Stomach (tissue), 19 donors: ENCODE data around the gene BTF3L4. TPM values are rescaled to one million over a fixed set of nuclear protein-coding genes. Genes with fewer than 3 reads are reported as not detected.

Source experiments
- DNase-seq, 2 donors: peaks; one replicate each; pipeline versions ENCODE4 v3.0.0 to v3.0.0-alpha.2; 2013 to 2019
- H3K27ac ChIP-seq, 5 donors: fragments of 200-600 bp in 4 of 5; sonication (generic) in 4 of 5; one replicate each; pipeline ENCODE4 v1.5.1; 2013 to 2019; ENCODE audit warnings: mild to moderate bottlenecking in 1 of 5, moderate library complexity in 1 of 5
- H3K27me3 ChIP-seq, 3 donors: fragments of 200-600 bp; sonication (generic); one replicate each; pipeline ENCODE4 v1.5.1; 2017 to 2019; ENCODE audit warnings: mixed run types in 1 of 3
- H3K36me3 ChIP-seq, 4 donors: fragments of 200-600 bp; sonication (generic); 1 replicate in 3 of 4; 2 replicates in 1 of 4; pipeline ENCODE4 v1.5.1; 2016 to 2019
- H3K4me1 ChIP-seq, 4 donors: fragments of 200-600 bp; sonication (generic); one replicate each; pipeline ENCODE4 v1.5.1; 2016 to 2019
- H3K4me3 ChIP-seq, 4 donors: fragments of 200-600 bp; sonication (generic) in 3 of 4; one replicate each; pipeline ENCODE4 v1.5.1; 2016 to 2019; ENCODE audit warnings: mild to moderate bottlenecking in 1 of 4
- H3K9me3 ChIP-seq, 4 donors: fragments of 200-600 bp; sonication (generic); one replicate each; pipeline ENCODE4 v1.5.1; 2016 to 2019
- CTCF ChIP-seq, 7 experiments: fragments of 450-650 bp in 4 of 7; fragments of 200-600 bp in 3 of 7; sonication (generic) in 3 of 7; IDR thresholded peaks; one replicate each; pipeline ENCODE4 v1.5.1; 2016 to 2019; ENCODE audit warnings: antibody characterized with exemption in 7 of 7, control low read depth in 2 of 7, mild to moderate bottlenecking in 1 of 7
- EP300 ChIP-seq: sonication (generic); formaldehyde crosslinking; IDR thresholded peaks from one replicate; pipeline ENCODE4 v1.6.1; 2017; ENCODE audit warnings: antibody characterized with exemption
- POLR2A ChIP-seq, 4 donors: fragments of 450-650 bp; IDR thresholded peaks; one replicate each; pipeline ENCODE4 v1.6.1; 2016; ENCODE audit warnings: antibody characterized with exemption in 4 of 4, control low read depth in 2 of 4, mild to moderate bottlenecking in 1 of 4, moderate library complexity in 1 of 4
- POLR2AphosphoS5 ChIP-seq, 3 donors: sonication (generic); formaldehyde crosslinking; IDR thresholded peaks; one replicate each; pipeline ENCODE4 v1.6.1; 2016; ENCODE audit warnings: antibody characterized with exemption in 3 of 3
- WGBS, 5 donors: extraction: QIAGEN DNeasy Blood & Tissue Kit in 3 of 5; methylation state at CpG; one replicate each; pipeline versions ENCODE4 v1.1.5 to v1.1.7; 2013 to 2018; 5-methylcytosine and 5-hydroxymethylcytosine counted together
- intact Hi-C: fragments of 100-400 bp; cut with DNase I; formaldehyde crosslinking; loops from one replicate; pipeline ENCODE4 v1.15.1; 2023; ENCODE audit warnings: low total_unique reads
- long read RNA-seq, 10 donors: transcript quantifications; one replicate each; lab custom pipeline, GENCODE V29; 2026
- polyA plus RNA-seq, 3 donors: library from polyadenylated mRNA; stranded (reverse); fragments of 200-250 nt; gene quantifications; one replicate each; pipeline ENCODE4 v1.2.3, GENCODE V29; 2013
- total RNA-seq, 5 donors: library from RNA; depleted of rRNA; stranded (reverse); fragments of >200 nt; gene quantifications; one replicate each; pipeline versions ENCODE4 v1.1.0 to v1.2.3, GENCODE V29; 2014 to 2016
- donor health status: healthy with polysubstance abuse.
- donor health status: Bipolar disorder and iron deficiency.
- donor health status: healthy.

Gene BTF3L4
- total RNA-seq (100 to 1,000 TPM in 1 of 5 donors, 10 to 100 TPM in 3, 1 to 10 TPM in 1; 6.7 to 287 (median 39.7) TPM), polyA plus RNA-seq (10 to 100 TPM; 35.8 to 49.6 (median 42.7) TPM)
- long read RNA-seq, donor 1, full-length matches to known transcripts: 16 of 16 reads
- long read RNA-seq, donor 1, partial matches to known transcripts: 0 of 16 reads
- long read RNA-seq, donor 1, other reads (novel, unspliced or antisense): 0 of 16 reads
- long read RNA-seq, donor 2, full-length matches to known transcripts: 20 of 20 reads
- long read RNA-seq, donor 2, partial matches to known transcripts: 0 of 20 reads
- long read RNA-seq, donor 2, other reads (novel, unspliced or antisense): 0 of 20 reads
- long read RNA-seq, donor 3, full-length matches to known transcripts: 12 of 12 reads
- long read RNA-seq, donor 3, partial matches to known transcripts: 0 of 12 reads
- long read RNA-seq, donor 3, other reads (novel, unspliced or antisense): 0 of 12 reads
- long read RNA-seq, donor 4, full-length matches to known transcripts: 2 of 2 reads
- long read RNA-seq, donor 4, partial matches to known transcripts: 0 of 2 reads
- long read RNA-seq, donor 4, other reads (novel, unspliced or antisense): 0 of 2 reads
- long read RNA-seq, donor 5, full-length matches to known transcripts: 26 of 26 reads
- long read RNA-seq, donor 5, partial matches to known transcripts: 0 of 26 reads
- long read RNA-seq, donor 5, other reads (novel, unspliced or antisense): 0 of 26 reads
- long read RNA-seq, donor 6: 0 reads
- long read RNA-seq, donor 7, full-length matches to known transcripts: 27 of 27 reads
- long read RNA-seq, donor 7, partial matches to known transcripts: 0 of 27 reads
- long read RNA-seq, donor 7, other reads (novel, unspliced or antisense): 0 of 27 reads
- long read RNA-seq, donor 8, full-length matches to known transcripts: 35 of 35 reads
- long read RNA-seq, donor 8, partial matches to known transcripts: 0 of 35 reads
- long read RNA-seq, donor 8, other reads (novel, unspliced or antisense): 0 of 35 reads
- long read RNA-seq, donor 9, full-length matches to known transcripts: 23 of 34 reads
- long read RNA-seq, donor 9, partial matches to known transcripts: 11 of 34 reads
- long read RNA-seq, donor 9, other reads (novel, unspliced or antisense): 0 of 34 reads
- long read RNA-seq, donor 10, full-length matches to known transcripts: 8 of 8 reads
- long read RNA-seq, donor 10, partial matches to known transcripts: 0 of 8 reads
- long read RNA-seq, donor 10, other reads (novel, unspliced or antisense): 0 of 8 reads

- Histone ChIP-seq H3K4me3 (peak within 1 kb of the TSS; percentile 76 to 97 (median 87)), H3K9me3 (no peaks in the 10 kb centered on the region), H3K27ac (peak within 1 kb of the TSS; percentile 90 to 99 (median 95)), H3K4me1 (peaks cover 36 to 54% (median 51%) of the 10 kb centered on the region in 4 donors), H3K36me3 (peaks cover 12 to 33% (median 29%) of the 10 kb centered on the region in 4 donors), H3K27me3 (no peaks in the 10 kb centered on the region)
- DNase-seq: peak; percentile 96 to 98
- TF ChIP-seq EP300 (no peak), CTCF (IDR thresholded peaks at IDR 0.05) (no peak), POLR2AphosphoS5 (IDR thresholded peaks at IDR 0.05) (peak; percentile 61 to 89 (median 76)), POLR2A (IDR thresholded peaks at IDR 0.05) (peak in 1 of 4 donors; percentile 27)
- intact Hi-C loops: no loop called here
- 0 to 1% (median 0%) methylated on average over 30 to 54 of the region's 54 CpGs for WGBS, 5 donors
Observed at GRCh38 chr1:52056163-52056936, at the start of gene BTF3L4. TSS of gene BTF3L4 (plus strand) at chr1:52056295. CDS start at chr1:52059848, 3,553 bp downstream.

- Histone ChIP-seq H3K27ac (no peak overlapping the region), H3K27me3 (peaks cover 0 to 24% (median 0%) of the 10 kb centered on the region in 3 donors), H3K4me1 (no peaks in the 10 kb centered on the region), H3K4me3 (no peak overlapping the region), H3K36me3 (no peaks in the 10 kb centered on the region), H3K9me3 (no peaks in the 10 kb centered on the region)
- WGBS, 5 donors: 35 to 58% (median 37%) methylated on average over 5 of the region's 5 CpGs
- DNase-seq: peak in 1 of 2 donors; percentile 41
- no peak for TF ChIP-seq POLR2A (IDR thresholded peaks at IDR 0.05)
- TF ChIP-seq POLR2AphosphoS5 (IDR thresholded peaks at IDR 0.05): no peak
- no peak for TF ChIP-seq EP300
- no peak for TF ChIP-seq CTCF (IDR thresholded peaks at IDR 0.05)
- intact Hi-C loops: no loop called here
Observed at GRCh38 chr1:52007215-52008002, 48.7 kb upstream of the BTF3L4 start.

GRCh38 chr1:52008071-52008809 lies 47.9 kb upstream of the BTF3L4 start:
- no peak for DNase-seq
- WGBS, 5 donors: 83 to 94% (median 93%) methylated on average over 7 of the region's 7 CpGs
- no peaks in the 10 kb centered on the region for H3K9me3 ChIP-seq
- TF ChIP-seq CTCF (IDR thresholded peaks at IDR 0.05) (no peak), EP300 (no peak), POLR2AphosphoS5 (IDR thresholded peaks at IDR 0.05) (no peak), POLR2A (IDR thresholded peaks at IDR 0.05) (no peak)
- peaks cover 0 to 24% (median 0%) of the 10 kb centered on the region in 3 donors for H3K27me3 ChIP-seq
- H3K4me3 ChIP-seq: no peak overlapping the region
- no peak overlapping the region for H3K27ac ChIP-seq
- no peaks in the 10 kb centered on the region for H3K36me3 ChIP-seq
- intact Hi-C loops: no loop called here
- H3K4me1 ChIP-seq: no peaks in the 10 kb centered on the region
